Right lobe of liver (tissue), 6 donors: Measurements from ENCODE around the gene HSPA2. TPM values are rescaled to one million over a fixed set of nuclear protein-coding genes. Genes with fewer than 3 reads are reported as not detected.

Source experiments
- ATAC-seq, 4 donors: fragments of 200-7000 bp; cut with Tn5 transposase; one replicate each; pipeline ENCODE4 v1.9.1; 2020; ENCODE audit warnings: mild to moderate bottlenecking in 4 of 4, moderate library complexity in 4 of 4
- DNase-seq, 3 donors: peaks; one replicate each; pipeline ENCODE4 v3.0.0-alpha.2; 2020
- H3K27ac ChIP-seq, 3 donors: fragments of 200-600 bp; one replicate each; pipeline ENCODE4 v1.8.0; 2022
- H3K27me3 ChIP-seq, 2 donors: fragments of 200-600 bp; one replicate each; pipeline ENCODE4 v1.8.0; 2022
- H3K36me3 ChIP-seq, 4 donors: fragments of 200-600 bp; sonication (generic) in 1 of 4; one replicate each; pipeline versions ENCODE4 v1.5.1 to v1.8.0; 2017 to 2022; ENCODE audit warnings: control low read depth in 1 of 4
- H3K4me1 ChIP-seq, 4 donors: fragments of 200-600 bp; sonication (generic) in 1 of 4; one replicate each; pipeline versions ENCODE4 v1.5.1 to v1.8.0; 2017 to 2022; ENCODE audit warnings: control low read depth in 1 of 4
- H3K4me3 ChIP-seq, 3 donors: fragments of 200-600 bp; one replicate each; pipeline ENCODE4 v1.8.0; 2022
- H3K9me3 ChIP-seq, 4 donors: fragments of 200-600 bp; sonication (generic) in 1 of 4; one replicate each; pipeline versions ENCODE4 v1.5.1 to v1.8.0; 2017 to 2022; ENCODE audit warnings: control low read depth in 1 of 4
- POLR2A ChIP-seq: fragments of 450-650 bp; IDR thresholded peaks from one replicate; pipeline ENCODE4 v1.6.1; 2017; ENCODE audit warnings: antibody characterized with exemption, mild to moderate bottlenecking
- WGBS: methylation state at CpG from one replicate; pipeline ENCODE4 v1.1.6; 2018; ENCODE audit warnings: low coverage, low lambda C conversion rate; ENCODE audit not compliant: insufficient coverage; ENCODE audit errors: missing lambda C conversion rate; 5-methylcytosine and 5-hydroxymethylcytosine counted together
- intact Hi-C, 2 donors: fragments of 100-400 bp; cut with DNase I; formaldehyde crosslinking; loops; one replicate each; pipeline versions ENCODE4 v1.11.2 to v1.14.1; 2022
- total RNA-seq, 6 experiments: library from RNA; depleted of rRNA in 2 of 6; stranded (reverse); fragments of >200 nt in 2 of 6; fragmentation: NEBNext Ultra II Directional in 3 of 6; extraction: Animal tissue kit (Norgen Biotek cat#: 25700) in 3 of 6; gene quantifications; one replicate each; pipeline versions ENCODE4 v1.1.0 to v1.2.4, GENCODE V29; 2016 to 2023
- TF ChIP-seq, protein P1 (sequence below), 4 donors: fragments of 200-600 bp in 3 of 4; fragments of 450-650 bp in 1 of 4; IDR thresholded peaks; one replicate each; pipeline versions ENCODE4 v1.5.1 to v1.8.0; 2016 to 2022; ENCODE audit warnings: antibody characterized with exemption in 4 of 4, mild to moderate bottlenecking in 2 of 4
- donor health status: DM: no; HTN: yes; CAD: no.
- donor health status: DM: no; HTN: no; CAD: no.
- donor health status: DM: no; HTN: no; CAD: no.
- donor health status: DM: no; HTN: yes; CAD: no.
- donor health status: DM: no; HTN: yes; CAD: no.

HSPA2 gene
- total RNA-seq, 6 experiments from 2014 or later: 1.2 to 9.7 (median 5.0) TPM

DNA sequence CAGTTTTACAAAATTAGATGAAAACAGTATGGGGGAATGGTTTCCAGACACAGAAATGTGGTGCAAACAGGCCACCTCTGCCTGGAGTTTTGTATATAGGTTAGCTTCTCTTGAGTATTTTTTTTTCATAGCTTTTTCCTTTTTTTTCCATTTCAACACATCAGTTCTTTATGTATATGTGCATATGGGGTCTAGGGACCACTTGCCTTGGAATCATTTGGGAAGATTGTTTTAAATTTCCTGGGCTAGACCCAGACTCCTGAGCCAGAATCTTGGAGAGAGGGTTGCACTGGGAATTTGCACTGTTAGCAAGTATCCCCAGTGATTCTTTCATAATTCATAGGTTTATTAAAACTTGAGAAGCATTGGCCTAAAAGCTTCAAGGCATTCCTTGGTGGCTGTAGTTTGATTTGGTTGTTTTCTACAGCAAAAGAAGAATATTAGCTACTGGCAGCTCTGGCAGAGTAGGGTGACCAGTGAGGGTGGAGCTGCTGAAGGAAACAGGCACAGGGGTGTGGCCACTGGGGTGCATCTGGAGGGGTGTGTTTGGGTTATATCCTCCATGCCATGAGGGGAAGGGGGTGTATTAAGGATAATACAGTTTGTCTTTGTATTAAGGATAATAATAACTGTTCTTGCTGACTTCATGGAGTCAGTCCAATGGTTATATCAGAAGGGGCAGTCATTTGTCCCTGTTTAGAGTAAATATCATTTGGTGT, 32.0 kb downstream of the HSPA2 start:
- ATAC-seq: no peak
- no peak overlapping the region for H3K27ac ChIP-seq
- intact Hi-C loops: no loop called here

DNA sequence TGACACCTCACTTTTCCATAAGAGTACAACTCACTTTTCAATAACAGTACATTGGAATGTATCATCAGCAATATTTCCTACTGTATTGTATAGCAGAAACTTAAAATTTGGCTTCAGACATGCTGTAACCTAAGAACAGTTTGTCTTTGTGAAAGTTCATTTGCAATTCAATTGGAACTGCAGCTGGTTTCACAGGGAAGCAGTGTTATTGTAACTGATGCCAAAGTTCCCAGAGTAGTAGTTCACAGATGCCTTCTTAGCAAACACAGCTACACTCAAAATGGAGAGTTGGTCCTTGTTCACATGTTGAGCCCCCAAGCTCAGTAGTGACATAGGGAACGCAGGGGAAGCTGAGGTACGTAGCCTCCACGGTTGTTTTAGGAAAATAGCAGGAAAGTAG, 32.6 kb downstream of the HSPA2 start:
- H3K27me3 ChIP-seq: no peaks in the 10 kb centered on the region
- no peak overlapping the region for H3K27ac ChIP-seq
- intact Hi-C loops: no loop called here
- H3K4me3 ChIP-seq: no peak overlapping the region
- H3K9me3 ChIP-seq: no peaks in the 10 kb centered on the region
- H3K4me1 ChIP-seq: no peaks in the 10 kb centered on the region
- ATAC-seq: no peak
- H3K36me3 ChIP-seq: no peaks in the 10 kb centered on the region
- WGBS: 83% methylated on average over 3 of the region's 3 CpGs
- TF ChIP-seq, protein P1, sequence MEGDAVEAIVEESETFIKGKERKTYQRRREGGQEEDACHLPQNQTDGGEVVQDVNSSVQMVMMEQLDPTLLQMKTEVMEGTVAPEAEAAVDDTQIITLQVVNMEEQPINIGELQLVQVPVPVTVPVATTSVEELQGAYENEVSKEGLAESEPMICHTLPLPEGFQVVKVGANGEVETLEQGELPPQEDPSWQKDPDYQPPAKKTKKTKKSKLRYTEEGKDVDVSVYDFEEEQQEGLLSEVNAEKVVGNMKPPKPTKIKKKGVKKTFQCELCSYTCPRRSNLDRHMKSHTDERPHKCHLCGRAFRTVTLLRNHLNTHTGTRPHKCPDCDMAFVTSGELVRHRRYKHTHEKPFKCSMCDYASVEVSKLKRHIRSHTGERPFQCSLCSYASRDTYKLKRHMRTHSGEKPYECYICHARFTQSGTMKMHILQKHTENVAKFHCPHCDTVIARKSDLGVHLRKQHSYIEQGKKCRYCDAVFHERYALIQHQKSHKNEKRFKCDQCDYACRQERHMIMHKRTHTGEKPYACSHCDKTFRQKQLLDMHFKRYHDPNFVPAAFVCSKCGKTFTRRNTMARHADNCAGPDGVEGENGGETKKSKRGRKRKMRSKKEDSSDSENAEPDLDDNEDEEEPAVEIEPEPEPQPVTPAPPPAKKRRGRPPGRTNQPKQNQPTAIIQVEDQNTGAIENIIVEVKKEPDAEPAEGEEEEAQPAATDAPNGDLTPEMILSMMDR (IDR thresholded peaks at IDR 0.05): no peak
- TF ChIP-seq POLR2A: no peak
- no peak for DNase-seq

More for the DNA sequence above, 32.0 kb downstream of the HSPA2 start:
- Histone ChIP-seq H3K27me3 (no peaks in the 10 kb centered on the region), H3K4me3 (no peak overlapping the region), H3K36me3 (no peaks in the 10 kb centered on the region), H3K4me1 (no peaks in the 10 kb centered on the region), H3K9me3 (no peaks in the 10 kb centered on the region)
- no peak for TF ChIP-seq POLR2A
- TF ChIP-seq, protein P1 (IDR thresholded peaks at IDR 0.05): no peak
- DNase-seq: no peak

DNA sequence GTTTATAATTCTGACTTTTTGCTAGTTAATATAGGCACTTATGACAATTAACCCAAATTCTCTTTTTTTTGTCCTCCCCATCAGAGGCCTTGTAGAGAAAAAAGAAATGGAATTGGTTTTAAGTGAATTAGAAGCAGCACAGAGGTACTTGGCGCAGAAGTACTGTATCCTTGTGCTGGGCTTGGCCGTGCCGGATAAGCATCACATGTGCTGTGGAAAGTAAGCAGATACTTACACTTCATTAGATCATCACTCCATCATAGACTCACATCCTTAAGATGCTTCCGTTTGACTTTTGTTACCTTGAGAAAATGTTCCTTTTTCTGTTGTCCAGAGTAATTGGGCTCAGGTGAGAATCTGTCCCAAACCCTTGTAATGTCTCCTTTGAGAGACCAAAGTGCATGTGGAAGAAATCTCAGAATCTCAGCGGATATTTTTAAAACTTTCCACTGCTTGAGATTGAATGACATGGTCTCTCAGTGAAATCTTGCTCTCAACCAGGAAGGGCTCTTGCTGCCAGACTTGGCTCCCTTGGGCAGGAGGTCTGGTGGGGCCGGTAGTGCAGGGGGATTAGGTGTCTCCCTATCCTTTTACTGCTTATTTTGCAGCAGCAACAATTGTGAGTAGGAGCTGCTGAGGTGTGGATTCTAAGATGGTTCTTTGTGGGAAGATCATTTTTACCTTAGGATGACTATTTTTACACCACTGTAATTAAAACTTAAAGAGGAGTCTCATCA, 34.0 kb downstream of the HSPA2 start:
- Histone ChIP-seq H3K9me3 (no peaks in the 10 kb centered on the region), H3K27me3 (no peaks in the 10 kb centered on the region), H3K27ac (no peak overlapping the region), H3K4me3 (no peak overlapping the region), H3K36me3 (no peaks in the 10 kb centered on the region), H3K4me1 (no peaks in the 10 kb centered on the region)
- TF ChIP-seq, protein P1 (IDR thresholded peaks at IDR 0.05): no peak
- no peak for TF ChIP-seq POLR2A
- intact Hi-C loops: no loop called here
- 92% methylated on average over 6 of the region's 6 CpGs for WGBS
- DNase-seq (no peak), ATAC-seq (no peak)

DNA sequence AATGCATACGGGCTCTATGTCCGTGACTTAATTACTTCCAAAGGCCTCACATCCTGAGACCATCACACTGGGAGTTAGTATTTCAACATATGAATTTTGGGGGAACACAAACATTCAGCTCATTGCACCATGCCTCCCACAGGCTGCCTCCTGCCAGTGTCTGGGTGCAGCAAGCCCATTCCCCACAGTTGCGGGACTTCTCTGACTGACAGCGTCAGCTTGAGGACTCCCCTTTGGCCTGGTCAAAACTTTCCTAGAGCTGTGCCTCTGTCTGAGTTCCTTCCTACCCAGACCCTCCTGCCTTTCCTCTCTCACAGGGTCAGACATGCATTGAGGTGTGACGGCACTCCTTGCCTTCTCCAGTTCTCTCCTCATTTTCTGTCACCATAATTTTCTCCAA, 36.7 kb downstream of the HSPA2 start:
- H3K4me1 ChIP-seq: no peaks in the 10 kb centered on the region

More for the DNA sequence above, 36.7 kb downstream of the HSPA2 start:
- Histone ChIP-seq H3K27ac (no peak overlapping the region), H3K36me3 (no peaks in the 10 kb centered on the region), H3K27me3 (no peaks in the 10 kb centered on the region), H3K4me3 (no peak overlapping the region), H3K9me3 (no peaks in the 10 kb centered on the region)
- no peak for TF ChIP-seq POLR2A
- TF ChIP-seq, protein P1 (IDR thresholded peaks at IDR 0.05): no peak
- DNase-seq: no peak
- ATAC-seq: no peak
- intact Hi-C loops: no loop called here
- WGBS: 100% methylated on average over 2 of the region's 5 CpGs
